Caki2 (cell line): ENCODE measurements around the gene MYL12A. TPM values are rescaled to one million over a fixed set of nuclear protein-coding genes. Genes with fewer than 3 reads are reported as not detected.
A peak's percentile ranks its signal among the peaks of the same experiment; 100 is the strongest.
"Not testable (repeated sequence)": the region's sequence is repeated elsewhere in the genome, so short reads cannot be mapped to it uniquely, and the experiment has no call there.

Experiments used
- DNase-seq: peaks from one replicate; pipeline ENCODE4 v3.0.0-alpha.2; 2015; ENCODE audit warnings: low read depth
- in situ Hi-C: cut with HindIII; loops from 2 replicates; pipeline ENCODE4 v1.10.0; 2016; ENCODE audit warnings: low sequenced_read_pairs, low pct_unique_long_range_greater_than_20kb, mixed read lengths
- total RNA-seq: library from RNA; depleted of rRNA; stranded (reverse); fragments of >200 nt; shearing (Covaris generic); gene quantifications from 2 replicates; pipeline ENCODE4 v1.2.3, GENCODE V29; 2014; ENCODE audit warnings: low replicate concordance

The MYL12A gene
- total RNA-seq, 1 experiment from 2014 or later: 1,157 TPM

GRCh38 chr18:3269241-3269913 lies 21.8 kb downstream of the MYL12A start:
- in situ Hi-C loops: no loop called here

DNA sequence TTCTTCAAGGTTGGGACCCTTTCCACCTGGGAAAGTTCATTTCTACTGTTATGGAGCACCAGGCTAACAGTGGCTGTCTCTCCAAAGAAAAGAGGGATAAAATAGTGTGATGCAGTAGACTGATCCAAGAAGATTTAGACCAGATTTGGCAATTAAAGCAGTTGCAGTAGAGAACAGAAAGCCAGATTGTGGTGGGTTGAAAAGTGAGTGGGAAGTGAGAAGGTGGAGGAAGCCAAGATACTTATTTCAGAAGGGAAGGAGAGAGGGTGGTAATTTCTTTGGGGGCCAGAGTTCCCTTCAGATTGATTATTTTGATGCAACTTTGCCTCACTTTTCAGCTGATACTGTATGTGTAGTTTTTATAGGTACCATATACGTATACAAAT lies 22.3 kb downstream of the MYL12A start:
- no peak for DNase-seq

More at GRCh38 chr18:3269241-3269913, 21.8 kb downstream of the MYL12A start:
- DNase-seq: no peak

GRCh38 chr18:3273042-3273441 lies 25.4 kb downstream of the MYL12A start:
- in situ Hi-C loops: no loop called here
- no peak for DNase-seq

More for the DNA sequence above, 22.3 kb downstream of the MYL12A start:
- in situ Hi-C loops: no loop called here

DNA sequence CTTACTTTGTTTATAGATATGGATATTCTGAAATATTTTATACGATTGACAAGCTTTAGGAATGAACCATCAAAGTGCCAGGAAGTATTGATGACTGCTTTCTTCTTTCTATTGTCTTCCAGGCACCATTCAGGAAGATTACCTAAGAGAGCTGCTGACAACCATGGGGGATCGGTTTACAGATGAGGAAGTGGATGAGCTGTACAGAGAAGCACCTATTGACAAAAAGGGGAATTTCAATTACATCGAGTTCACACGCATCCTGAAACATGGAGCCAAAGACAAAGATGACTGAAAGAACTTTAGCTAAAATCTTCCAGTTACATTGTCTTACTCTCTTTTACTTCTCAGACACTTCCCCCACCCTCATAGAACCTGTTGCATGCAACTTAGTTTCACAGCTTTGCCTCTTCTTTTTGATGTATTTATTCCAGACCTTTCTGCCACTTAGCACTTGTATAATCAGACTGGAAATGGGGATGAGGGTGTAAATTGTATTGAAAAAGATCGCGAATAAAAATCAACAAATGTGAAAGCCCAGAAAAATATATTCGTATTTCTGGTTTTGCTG lies 30.1 kb downstream of the MYL12A start:
- in situ Hi-C loops, DNase-seq: not testable (repeated sequence)

- no peak for DNase-seq
- in situ Hi-C loops: no loop called here
Observed at GRCh38 chr18:3279201-3280185, 31.9 kb downstream of the MYL12A start.

DNA sequence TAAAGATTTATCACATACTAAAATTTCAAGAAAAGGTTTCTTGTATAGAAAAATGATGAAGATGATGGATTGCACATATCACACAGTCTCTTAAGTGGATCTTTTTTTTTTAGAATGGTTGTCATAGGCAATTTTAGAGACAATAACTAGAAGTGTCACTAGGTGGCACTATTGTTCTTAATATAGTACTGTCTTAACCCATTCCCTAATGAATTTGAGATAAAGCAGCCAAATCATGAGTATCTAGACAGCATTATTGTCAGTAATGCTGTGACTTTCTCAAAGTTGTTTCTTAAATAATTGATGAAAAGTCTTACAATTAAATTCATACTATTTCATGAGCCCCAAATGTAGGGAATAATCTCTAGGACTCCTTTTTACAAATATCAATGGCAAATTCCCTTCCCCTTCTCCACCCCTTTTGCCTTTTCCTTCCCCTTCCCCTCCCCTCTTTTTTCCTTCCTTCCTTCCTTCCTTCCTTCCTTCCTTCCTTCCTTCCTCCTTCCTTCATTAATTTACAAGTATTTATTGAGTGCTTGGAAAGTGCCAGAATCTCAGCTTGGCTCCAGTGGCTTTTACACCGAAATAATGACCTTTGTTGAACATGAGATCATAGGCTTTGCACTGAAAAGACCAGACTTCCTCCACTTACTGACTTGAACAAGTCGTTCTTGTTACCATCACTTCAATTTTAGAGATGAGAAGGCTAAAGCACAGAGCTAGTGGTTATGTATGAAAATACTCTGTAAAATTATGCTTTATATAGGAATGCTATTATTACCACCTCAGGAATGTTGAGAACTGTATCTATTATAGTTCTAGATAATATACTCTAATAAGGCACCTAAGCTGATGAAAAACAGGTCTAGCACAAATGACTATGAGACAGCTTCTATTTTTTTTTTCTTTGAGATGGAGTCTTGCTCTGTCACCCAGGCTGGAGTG lies 34.1 kb downstream of the MYL12A start:
- DNase-seq: peak; percentile 74
- in situ Hi-C loops: no loop called here

GRCh38 chr18:3283253-3283863 lies 35.8 kb downstream of the MYL12A start:
- no peak for DNase-seq
- in situ Hi-C loops: no loop called here

DNA sequence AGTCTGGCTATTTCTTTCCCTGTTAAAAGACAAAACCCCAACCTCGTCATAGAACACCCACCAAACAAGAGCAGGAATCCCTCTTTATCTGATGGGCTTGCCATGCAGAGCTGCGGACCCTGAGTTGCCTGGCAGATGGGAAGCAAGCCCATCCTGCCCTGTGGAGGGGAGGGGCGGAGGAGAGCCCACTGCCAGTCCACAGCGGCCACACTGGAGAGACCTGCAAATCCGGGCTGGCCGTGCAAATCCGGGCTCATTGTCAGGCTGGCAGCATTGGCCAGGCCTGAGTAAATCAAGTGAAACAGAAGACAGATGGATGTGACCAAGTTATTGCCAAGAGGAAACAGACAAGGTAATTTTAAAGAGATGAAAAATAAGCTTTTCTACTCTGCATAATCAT lies 36.3 kb downstream of the MYL12A start:
- DNase-seq: no peak
- in situ Hi-C loops: no loop called here

DNA sequence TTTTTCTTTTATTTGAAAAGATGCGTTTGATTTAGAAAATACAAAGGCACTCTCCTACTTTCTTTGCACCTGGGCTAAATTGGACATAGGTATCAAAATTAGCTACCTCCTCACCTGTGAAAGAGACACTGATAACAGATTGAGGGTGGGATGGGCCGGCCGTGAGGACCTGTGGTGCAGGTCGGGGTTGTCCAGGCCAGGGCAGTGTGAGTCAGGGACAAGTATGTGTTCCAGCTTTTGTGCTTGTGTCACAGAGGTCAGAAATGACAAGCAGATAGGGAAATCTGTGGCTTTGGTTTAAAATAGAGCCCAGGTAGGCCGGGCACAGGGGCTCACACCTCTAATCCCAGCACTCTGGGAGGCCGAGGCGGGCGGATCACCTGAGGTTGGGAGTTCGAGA lies 36.9 kb downstream of the MYL12A start:
- in situ Hi-C loops: no loop called here
- no peak for DNase-seq

DNA sequence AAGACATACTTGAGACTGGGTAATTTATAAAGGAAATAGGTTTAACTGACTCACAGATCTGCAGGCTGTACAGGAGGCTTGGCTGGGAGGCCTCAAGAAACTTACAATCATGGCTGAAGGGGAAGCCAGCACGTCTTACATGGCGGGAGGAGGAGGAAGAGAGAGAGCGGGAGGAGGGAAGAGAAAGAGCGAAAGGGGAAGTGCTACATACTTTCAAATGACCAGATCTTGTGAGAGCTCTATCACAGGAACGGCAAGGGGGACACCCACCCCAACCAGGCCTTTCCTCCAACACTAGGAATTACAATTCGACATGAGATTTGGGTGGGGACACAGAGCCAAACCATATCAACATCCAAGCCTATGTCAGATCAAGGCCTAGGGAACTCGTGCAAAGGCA lies 38.6 kb downstream of the MYL12A start:
- in situ Hi-C loops: no loop called here
- no peak for DNase-seq

DNA sequence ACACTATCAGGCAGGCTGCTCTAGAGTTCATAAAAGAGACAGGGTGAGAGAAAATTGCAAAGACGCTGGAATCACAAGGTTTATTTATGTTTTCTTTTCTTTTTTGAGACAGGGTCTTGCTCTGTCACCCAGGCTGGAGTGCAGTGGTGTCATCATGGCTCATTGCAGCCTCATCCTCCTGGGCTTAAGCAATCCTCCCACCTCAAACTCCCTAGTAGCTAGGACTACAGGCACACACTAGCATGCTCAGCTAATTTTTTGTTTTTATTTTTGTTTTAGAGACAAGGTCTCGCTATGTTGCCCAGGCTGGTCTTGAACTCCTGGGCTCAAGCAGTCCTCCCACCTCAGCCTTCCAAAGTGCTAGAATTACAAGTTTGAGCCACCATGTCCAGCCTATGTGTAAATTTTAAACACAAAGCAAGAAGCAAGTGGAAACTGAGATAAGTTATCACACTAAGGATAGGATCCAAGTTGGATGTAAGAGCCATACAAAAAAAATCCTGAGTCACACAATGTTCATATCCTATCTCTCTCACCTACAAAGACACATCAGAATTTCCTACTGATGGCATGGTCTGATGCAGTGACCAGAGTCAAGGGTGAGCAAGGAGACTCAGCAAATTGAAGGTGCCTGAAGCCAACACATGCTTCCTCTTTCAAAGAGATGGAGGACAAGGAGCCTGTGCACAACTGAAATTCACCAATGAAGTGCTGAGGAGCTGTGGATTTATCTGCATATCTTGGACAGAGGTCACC lies 45.8 kb downstream of the MYL12A start:
- no peak for DNase-seq
- in situ Hi-C loops: no loop called here

- in situ Hi-C loops: no loop called here
- DNase-seq: no peak
Observed at GRCh38 chr18:3294435-3295080, 47.0 kb downstream of the MYL12A start.

GRCh38 chr18:3297025-3297984 lies 49.7 kb downstream of the MYL12A start:
- in situ Hi-C loops: no loop called here
- peak; percentile 86 for DNase-seq

- in situ Hi-C loops: no loop called here
- no peak for DNase-seq
Observed at GRCh38 chr18:3304832-3305231, 57.2 kb downstream of the MYL12A start.

- in situ Hi-C loops: no loop called here
- no peak for DNase-seq
Observed at GRCh38 chr18:3305354-3305762, 57.8 kb downstream of the MYL12A start.
